Esophagus squamous epithelium (tissue), 5 donors: ENCODE results near the gene HPN. TPM values are rescaled to one million over a fixed set of nuclear protein-coding genes. Genes with fewer than 3 reads are reported as not detected.
A peak's percentile ranks its signal among the peaks of the same experiment; 100 is the strongest.

Source experiments
- DNase-seq: peaks from one replicate; lab custom pipeline; 2025; lab: John Stamatoyannopoulos, UW
- H3K27ac ChIP-seq, 4 donors: fragments of 200-600 bp; sonication (generic); one replicate each; pipeline ENCODE4 v1.5.1; 2016 to 2019; ENCODE audit warnings: mild to moderate bottlenecking in 1 of 4
- H3K27me3 ChIP-seq, 4 donors: fragments of 200-600 bp; sonication (generic); 1 replicate in 3 of 4; 2 replicates in 1 of 4; pipeline versions ENCODE4 v1.5.1 to v1.6.0; 2017 to 2021; ENCODE audit warnings: antibody characterized with exemption in 1 of 4
- H3K36me3 ChIP-seq, 3 donors: fragments of 200-600 bp; sonication (generic); one replicate each; pipeline ENCODE4 v1.5.1; 2016 to 2019
- H3K4me1 ChIP-seq, 3 donors: fragments of 200-600 bp; sonication (generic); one replicate each; pipeline ENCODE4 v1.5.1; 2017 to 2019
- H3K4me3 ChIP-seq, 4 donors: fragments of 200-600 bp; sonication (generic); 1 replicate in 3 of 4; 2 replicates in 1 of 4; pipeline ENCODE4 v1.5.1; 2016 to 2019; ENCODE audit warnings: mild to moderate bottlenecking in 2 of 4, moderate library complexity in 1 of 4
- H3K9me3 ChIP-seq, 3 donors: fragments of 200-600 bp; sonication (generic); one replicate each; pipeline ENCODE4 v1.5.1; 2016 to 2019
- CTCF ChIP-seq, 6 experiments: fragments of 450-650 bp in 4 of 6; fragments of 200-600 bp in 2 of 6; sonication (generic) in 2 of 6; IDR thresholded peaks; one replicate each; pipeline ENCODE4 v1.5.1; 2016 to 2019; ENCODE audit warnings: antibody characterized with exemption in 6 of 6, mild to moderate bottlenecking in 4 of 6, moderate library complexity in 4 of 6
- POLR2A ChIP-seq, 4 donors: fragments of 450-650 bp; IDR thresholded peaks; one replicate each; pipeline ENCODE4 v1.6.1; 2017; ENCODE audit warnings: antibody characterized with exemption in 4 of 4, mild to moderate bottlenecking in 4 of 4, moderate library complexity in 3 of 4
- WGBS, 2 donors: methylation state at CpG; one replicate each; pipeline ENCODE4 v1.1.5; 2018; 5-methylcytosine and 5-hydroxymethylcytosine counted together
- intact Hi-C: fragments of 100-400 bp; cut with DNase I; formaldehyde crosslinking; loops from one replicate; pipeline ENCODE4 v1.15.0; 2022
- total RNA-seq, 4 donors: library from RNA; depleted of rRNA; stranded (reverse); fragments of >200 nt; gene quantifications; one replicate each; pipeline ENCODE4 v1.1.0, GENCODE V29; 2016
- donor health status: DM: yes; HTN: yes; CAD: no.

Gene HPN
- total RNA-seq, 4 donors from 2014 or later, result 0.19 to 0.47 TPM; not detected in 2

- no peak for DNase-seq
- intact Hi-C loops, result no loop called here
- Histone ChIP-seq H3K4me1 (no peaks in the 10 kb centered on the region), H3K27ac (no peak overlapping the region), H3K27me3 (peaks cover 0 to 22% (median 0%) of the 10 kb centered on the region in 4 donors), H3K36me3 (no peaks in the 10 kb centered on the region), H3K4me3 (no peak overlapping the region), H3K9me3 (no peaks in the 10 kb centered on the region)
- WGBS, 2 donors, result 82 to 84% methylated on average over 3 to 5 of the region's 5 CpGs
- TF ChIP-seq CTCF (IDR thresholded peaks at IDR 0.05) (no peak), POLR2A (IDR thresholded peaks at IDR 0.05) (no peak)
These were observed 10.3 kb downstream of the HPN start for GRCh38 chr19:35051796-35052195.

- no peaks in the 10 kb centered on the region for H3K36me3 ChIP-seq
- TF ChIP-seq CTCF (IDR thresholded peaks at IDR 0.05) (no peak), POLR2A (IDR thresholded peaks at IDR 0.05) (no peak)
- H3K27ac ChIP-seq, result no peak overlapping the region
- no peaks in the 10 kb centered on the region for H3K4me1 ChIP-seq
- intact Hi-C loops, result no loop called here
- peaks cover 0 to 24% (median 0%) of the 10 kb centered on the region in 4 donors for H3K27me3 ChIP-seq
- no peak overlapping the region for H3K4me3 ChIP-seq
- H3K9me3 ChIP-seq, result no peaks in the 10 kb centered on the region
- DNase-seq, result no peak
- WGBS, 2 donors, result 68 to 69% methylated on average over 8 of the region's 8 CpGs
These were observed 11.2 kb downstream of the HPN start for GRCh38 chr19:35052599-35053190.

GRCh38 chr19:35053667-35054293 is 12.3 kb downstream of the HPN start:
- TF ChIP-seq POLR2A (IDR thresholded peaks at IDR 0.05) (no peak), CTCF (IDR thresholded peaks at IDR 0.05) (no peak)
- 65 to 78% methylated on average over 5 to 8 of the region's 9 CpGs for WGBS, 2 donors
- intact Hi-C loops, result no loop called here
- Histone ChIP-seq H3K9me3 (no peaks in the 10 kb centered on the region), H3K36me3 (no peaks in the 10 kb centered on the region), H3K4me3 (no peak overlapping the region), H3K4me1 (no peaks in the 10 kb centered on the region), H3K27me3 (peaks cover 0 to 24% (median 0%) of the 10 kb centered on the region in 4 donors), H3K27ac (no peak overlapping the region)
- no peak for DNase-seq

GRCh38 chr19:35054626-35055025 is 13.1 kb downstream of the HPN start:
- peaks cover 0 to 24% (median 0%) of the 10 kb centered on the region in 4 donors for H3K27me3 ChIP-seq
- H3K36me3 ChIP-seq, result no peaks in the 10 kb centered on the region
- H3K4me1 ChIP-seq, result no peaks in the 10 kb centered on the region
- TF ChIP-seq CTCF (IDR thresholded peaks at IDR 0.05), result no peak
- no peak for TF ChIP-seq POLR2A (IDR thresholded peaks at IDR 0.05)
- no peak overlapping the region for H3K4me3 ChIP-seq
- no peak overlapping the region for H3K27ac ChIP-seq
- 64 to 76% methylated on average over 2 to 6 of the region's 9 CpGs for WGBS, 2 donors
- H3K9me3 ChIP-seq, result no peaks in the 10 kb centered on the region
- intact Hi-C loops, result no loop called here
- DNase-seq, result no peak

- intact Hi-C loops, result no loop called here
- WGBS, 2 donors, result 20 to 26% methylated on average over 2 to 3 of the region's 3 CpGs
- TF ChIP-seq CTCF (IDR thresholded peaks at IDR 0.05), result peak in 4 of 6 experiments; percentile 9 to 36 (median 14)
- TF ChIP-seq POLR2A (IDR thresholded peaks at IDR 0.05), result no peak
- Histone ChIP-seq H3K27ac (no peak overlapping the region), H3K4me3 (no peak overlapping the region), H3K9me3 (no peaks in the 10 kb centered on the region), H3K4me1 (no peaks in the 10 kb centered on the region), H3K36me3 (no peaks in the 10 kb centered on the region), H3K27me3 (peaks cover 0 to 24% (median 0%) of the 10 kb centered on the region in 4 donors)
- DNase-seq, result no peak
These were observed 14.2 kb downstream of the HPN start for GRCh38 chr19:35055715-35056179.
